Calu3 (cell line): ENCODE measurements around the gene PSENEN. TPM values are rescaled to one million over a fixed set of nuclear protein-coding genes. Genes with fewer than 3 reads are reported as not detected.

ENCODE experiments used
- BruUV-seq: library from RNA; stranded (reverse); fragments of 400-500 nt; replicated peaks from 2 replicates; lab custom pipeline; 2021; lab: Mats Ljungman, UMichigan
- CTCF ChIA-PET: fragments of 300-600 bp; sonication (Branson Sonifier 250); formaldehyde crosslinking; loops from one replicate; lab custom pipeline; 2022; ENCODE audit warnings: antibody characterized with exemption; lab: Charles Lee
- DNase-seq: peaks from one replicate; pipeline ENCODE4 v3.0.0; 2022
- H3K27ac Mint-ChIP-seq: one replicate; pipeline ENCODE4 v1.8.0; 2022; ENCODE audit warnings: mixed read lengths; ENCODE audit not compliant: unreplicated experiment
- H3K27me3 Mint-ChIP-seq: one replicate; pipeline ENCODE4 v1.8.0; 2022; ENCODE audit warnings: mixed read lengths; ENCODE audit not compliant: unreplicated experiment
- H3K36me3 Mint-ChIP-seq: one replicate; pipeline ENCODE4 v1.8.0; 2022; ENCODE audit warnings: mild to moderate bottlenecking, moderate library complexity, mixed read lengths; ENCODE audit not compliant: insufficient read depth, unreplicated experiment
- H3K4me1 Mint-ChIP-seq: one replicate; pipeline ENCODE4 v1.8.0; 2022; ENCODE audit warnings: mild to moderate bottlenecking, low read depth, mixed read lengths; ENCODE audit not compliant: unreplicated experiment
- H3K4me3 Mint-ChIP-seq: one replicate; pipeline ENCODE4 v1.8.0; 2022; ENCODE audit warnings: mild to moderate bottlenecking, low read depth, moderate library complexity, mixed read lengths; ENCODE audit not compliant: unreplicated experiment
- H3K9me3 Mint-ChIP-seq: one replicate; pipeline ENCODE4 v1.8.0; 2022; ENCODE audit warnings: low read depth, mixed read lengths; ENCODE audit not compliant: unreplicated experiment
- intact Hi-C: fragments of 100-400 bp; cut with micrococcal nuclease; formaldehyde crosslinking; loops from one replicate; pipeline ENCODE4 v1.10.0; 2022; ENCODE audit not compliant: unreplicated experiment
- total RNA-seq: library from RNA; stranded (reverse); gene quantifications from 2 replicates; pipeline ENCODE4 v1.2.3, GENCODE V29; 2022
- TF ChIP-seq, protein P1 (sequence below): fragments of 200-600 bp; IDR thresholded peaks from one replicate; pipeline ENCODE4 v1.8.0; 2022; ENCODE audit warnings: antibody characterized with exemption; ENCODE audit not compliant: unreplicated experiment

Gene PSENEN
- total RNA-seq, 1 experiment from 2014 or later: 114 TPM

DNA sequence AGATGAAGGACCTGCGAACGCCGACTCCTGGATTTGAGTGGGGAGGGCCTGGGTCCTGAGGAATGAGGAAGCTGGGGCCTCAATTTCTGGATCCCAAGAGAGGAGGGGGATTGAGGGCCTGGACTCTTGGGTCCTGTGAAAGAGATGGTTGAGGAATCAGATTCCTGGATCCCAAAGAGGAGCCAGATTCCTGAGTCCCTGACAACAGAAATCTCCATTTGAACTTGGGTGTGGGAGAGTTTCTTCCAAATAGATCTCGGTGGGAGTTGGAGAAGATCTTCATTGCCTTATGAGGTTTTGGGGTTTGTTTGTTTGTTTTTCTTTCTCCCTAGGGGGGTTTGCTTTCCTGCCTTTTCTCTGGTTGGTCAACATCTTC, 624 bp downstream of the PSENEN start:
- Mint-ChIP-seq H3K27me3 (no peaks in the 10 kb centered on the region), H3K27ac (peak overlapping the region; percentile 100), H3K4me1 (peaks cover 45% of the 10 kb centered on the region), H3K9me3 (no peaks in the 10 kb centered on the region), H3K36me3 (peaks cover 62% of the 10 kb centered on the region), H3K4me3 (peak overlapping the region; percentile 96)
- no peak for DNase-seq
- intact Hi-C loops: loop anchor here (10.0 kb wide), 1 partner anchor 189 kb away; the partner anchor contains the start of gene LRFN3
- TF ChIP-seq, protein P1, sequence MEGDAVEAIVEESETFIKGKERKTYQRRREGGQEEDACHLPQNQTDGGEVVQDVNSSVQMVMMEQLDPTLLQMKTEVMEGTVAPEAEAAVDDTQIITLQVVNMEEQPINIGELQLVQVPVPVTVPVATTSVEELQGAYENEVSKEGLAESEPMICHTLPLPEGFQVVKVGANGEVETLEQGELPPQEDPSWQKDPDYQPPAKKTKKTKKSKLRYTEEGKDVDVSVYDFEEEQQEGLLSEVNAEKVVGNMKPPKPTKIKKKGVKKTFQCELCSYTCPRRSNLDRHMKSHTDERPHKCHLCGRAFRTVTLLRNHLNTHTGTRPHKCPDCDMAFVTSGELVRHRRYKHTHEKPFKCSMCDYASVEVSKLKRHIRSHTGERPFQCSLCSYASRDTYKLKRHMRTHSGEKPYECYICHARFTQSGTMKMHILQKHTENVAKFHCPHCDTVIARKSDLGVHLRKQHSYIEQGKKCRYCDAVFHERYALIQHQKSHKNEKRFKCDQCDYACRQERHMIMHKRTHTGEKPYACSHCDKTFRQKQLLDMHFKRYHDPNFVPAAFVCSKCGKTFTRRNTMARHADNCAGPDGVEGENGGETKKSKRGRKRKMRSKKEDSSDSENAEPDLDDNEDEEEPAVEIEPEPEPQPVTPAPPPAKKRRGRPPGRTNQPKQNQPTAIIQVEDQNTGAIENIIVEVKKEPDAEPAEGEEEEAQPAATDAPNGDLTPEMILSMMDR: no peak
- CTCF ChIA-PET: interaction anchor here (0.6 to 1.9 kb wide), 5 partner anchors 32 to 284 kb away, joined by 3 to 13 read pairs (median 3); partner anchors contain the start of genes COX6B1 and KIRREL2
- no TSS peak for BruUV-seq

DNA sequence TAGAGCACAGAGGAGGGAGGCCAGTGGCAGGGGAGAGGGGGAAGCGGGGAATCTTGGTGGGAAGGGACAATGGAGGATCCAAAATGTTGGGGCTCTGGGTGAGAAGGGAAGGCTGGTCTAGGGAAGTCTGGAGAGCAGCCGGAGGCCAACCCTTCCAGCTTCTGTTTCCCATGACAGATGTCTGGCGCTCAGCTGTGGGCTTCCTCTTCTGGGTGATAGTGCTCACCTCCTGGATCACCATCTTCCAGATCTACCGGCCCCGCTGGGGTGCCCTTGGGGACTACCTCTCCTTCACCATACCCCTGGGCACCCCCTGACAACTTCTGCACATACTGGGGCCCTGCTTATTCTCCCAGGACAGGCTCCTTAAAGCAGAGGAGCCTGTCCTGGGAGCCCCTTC, 1.1 kb downstream of the PSENEN start:
- TF ChIP-seq, protein P1: no peak
- no TSS peak for BruUV-seq
- Mint-ChIP-seq H3K9me3 (no peaks in the 10 kb centered on the region), H3K4me3 (peak overlapping the region; percentile 96), H3K4me1 (peaks cover 45% of the 10 kb centered on the region), H3K27me3 (no peaks in the 10 kb centered on the region), H3K36me3 (peaks cover 60% of the 10 kb centered on the region), H3K27ac (peak overlapping the region; percentile 100)
- CTCF ChIA-PET: interaction anchor here (0.7 kb wide), 1 partner anchor 59 kb away, joined by 3 read pairs; no protein-coding TSS in a partner anchor
- no peak for DNase-seq
- intact Hi-C loops: loop anchor here (10.0 kb wide), 1 partner anchor 188 kb away; the partner anchor contains the start of gene LRFN3

DNA sequence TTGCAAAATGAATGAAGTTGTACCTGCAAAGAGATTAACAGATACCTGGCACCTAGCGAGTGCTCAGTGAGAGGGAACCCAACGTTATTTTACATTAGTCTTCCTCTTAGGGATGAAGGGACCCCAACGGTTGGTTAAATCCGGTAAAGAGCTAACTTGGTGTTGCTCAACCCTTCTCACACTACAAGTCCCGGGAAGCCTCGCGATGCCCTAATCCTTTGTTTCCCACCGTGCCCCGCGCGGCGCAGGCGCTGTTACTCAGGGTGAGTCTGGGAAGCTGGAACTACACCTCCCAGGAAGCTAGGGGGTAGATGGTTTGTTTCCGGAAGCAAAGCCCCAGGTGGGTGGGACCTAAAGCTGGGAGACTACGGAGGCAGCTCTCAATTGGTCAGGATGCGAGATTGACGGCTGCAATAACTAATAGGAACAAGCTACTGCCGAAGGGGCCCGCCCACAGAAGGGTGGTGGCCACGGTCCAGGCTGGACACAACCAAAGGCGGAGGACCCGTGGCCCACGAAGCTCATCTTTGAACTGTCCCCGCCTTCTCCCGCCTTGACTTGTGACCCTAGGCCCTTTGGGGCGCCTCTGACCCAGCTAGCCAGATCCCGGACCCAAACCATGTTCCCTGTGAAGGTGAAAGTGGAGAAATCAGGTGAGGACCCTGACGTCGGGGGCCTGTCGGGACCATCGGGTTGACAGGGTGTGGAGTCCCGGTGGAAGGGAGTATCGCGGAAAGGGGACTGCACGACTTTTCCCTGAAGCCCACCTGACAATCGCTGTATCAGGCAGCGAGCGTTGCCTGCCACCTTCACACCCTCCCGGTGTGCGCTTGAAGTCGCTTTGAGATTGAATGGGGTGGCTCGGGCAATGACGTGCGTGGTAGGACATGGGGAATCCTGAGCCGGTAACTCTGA, 2.9 kb downstream of the PSENEN start, which contains the start of gene LIN37:
Gene LIN37 (plus strand): TSS at position 471 of the 915 bp plus-strand sequence. CDS start 149 bp downstream, at position 620.
- intact Hi-C loops: loop anchor here (10.0 kb wide), 1 partner anchor 186 kb away; the partner anchor contains the start of gene LRFN3
- TF ChIP-seq, protein P1: no peak
- H3K27me3 Mint-ChIP-seq: no peaks in the 10 kb centered on the region
- peak within 1 kb of the TSS; percentile 93 for H3K27ac Mint-ChIP-seq
- H3K36me3 Mint-ChIP-seq: peaks cover 54% of the 10 kb centered on the region
- H3K4me3 Mint-ChIP-seq: peak within 1 kb of the TSS; percentile 90
- TSS peak; percentile 23 for BruUV-seq
- CTCF ChIA-PET: interaction anchor here (0.6 to 1.4 kb wide), 9 partner anchors 11 to 235 kb away, joined by 3 to 12 read pairs (median 4); partner anchors contain the start of gene DMKN
- H3K9me3 Mint-ChIP-seq: no peaks in the 10 kb centered on the region
- peak; percentile 99 for DNase-seq
- H3K4me1 Mint-ChIP-seq: peaks cover 45% of the 10 kb centered on the region

DNA sequence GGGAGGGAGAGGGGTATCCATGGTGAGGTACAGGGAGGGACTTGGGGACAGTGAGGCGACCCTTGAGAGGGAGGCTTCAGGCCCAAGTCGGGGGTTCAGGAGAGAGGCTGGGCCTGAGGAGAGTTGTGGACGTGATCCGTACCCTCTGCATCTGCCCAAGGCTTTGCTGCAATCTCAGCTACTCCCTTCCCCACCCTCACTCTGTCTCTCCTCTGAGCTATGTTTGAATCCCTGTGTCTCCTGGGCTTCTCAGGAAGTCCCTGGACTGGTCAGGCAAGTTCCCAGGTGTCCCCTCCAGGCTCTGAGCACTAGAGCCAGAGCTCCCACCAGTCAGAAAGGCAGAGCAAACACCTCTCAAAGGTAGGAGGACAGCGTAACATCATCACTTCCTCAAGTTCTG, 4.7 kb downstream of the PSENEN start:
- CTCF ChIA-PET: no interaction called here

More for the DNA sequence above, 4.7 kb downstream of the PSENEN start:
- Mint-ChIP-seq H3K4me3 (peak overlapping the region; percentile 90), H3K27ac (no peak overlapping the region), H3K36me3 (peaks cover 57% of the 10 kb centered on the region), H3K27me3 (no peaks in the 10 kb centered on the region), H3K4me1 (peaks cover 37% of the 10 kb centered on the region), H3K9me3 (no peaks in the 10 kb centered on the region)
- no TSS peak for BruUV-seq
- intact Hi-C loops: no loop called here
- no peak for DNase-seq
- TF ChIP-seq, protein P1: no peak
